HTR-8/SVneo (cell line): ENCODE data around the gene PSTK.

ENCODE experiments used
- DNase-seq: peaks from one replicate; pipeline ENCODE4 v3.0.0; 2011; ENCODE audit warnings: low spot score, mixed read lengths; ENCODE audit not compliant: insufficient read length
- FAIRE-seq: peaks from 2 replicates; lab custom pipeline; 2011; peaks lifted over from hg19 to GRCh38; lab: Jason Lieb, UNC

The PSTK gene

DNA sequence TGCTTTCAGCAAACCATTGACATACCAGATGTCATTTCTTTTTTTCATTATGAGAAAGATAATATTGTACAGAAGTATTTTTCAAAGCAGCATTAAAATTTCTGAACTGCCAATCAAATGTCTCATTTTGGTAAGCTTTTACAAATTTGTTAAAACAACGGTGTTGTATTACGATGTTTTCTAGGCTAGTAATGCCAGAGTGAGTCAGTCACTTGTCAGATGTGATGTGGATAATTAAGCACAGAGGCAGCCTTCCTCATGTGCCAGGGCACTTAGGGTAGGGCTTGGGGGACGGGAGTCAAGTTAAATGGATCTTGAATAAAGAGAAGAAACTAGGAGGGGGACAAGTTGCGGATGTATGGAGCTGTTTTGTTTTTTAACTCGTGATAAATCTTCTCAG, 10.1 kb downstream of the PSTK start:
- FAIRE-seq: no peak
- DNase-seq: no peak

DNA sequence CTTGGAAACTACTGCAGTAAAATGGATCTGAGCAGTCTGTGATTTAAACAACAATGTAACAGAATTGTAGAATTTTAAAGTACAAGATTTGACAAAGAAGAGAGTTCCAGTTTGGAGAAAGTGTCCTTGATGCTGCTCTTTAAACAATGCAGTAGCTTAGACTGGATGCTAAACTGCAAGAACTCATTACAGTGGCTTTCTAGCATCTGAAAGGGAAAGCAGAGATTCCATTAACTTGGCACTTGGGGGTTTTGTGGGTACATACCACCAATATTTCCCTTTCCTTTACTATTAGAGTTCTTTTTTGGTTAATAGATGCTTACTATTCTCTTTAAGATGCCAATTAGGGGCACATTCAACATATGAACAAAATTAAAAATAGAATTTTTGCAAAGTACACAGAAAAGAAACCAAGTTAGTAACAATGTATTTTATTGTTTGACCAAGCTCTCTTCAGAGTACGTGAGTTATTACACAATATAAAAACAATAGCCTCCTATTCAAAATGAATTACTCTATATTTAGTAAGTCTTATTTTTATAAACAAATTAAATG, 11.9 kb downstream of the PSTK start:
- no peak for FAIRE-seq
- no peak for DNase-seq

DNA sequence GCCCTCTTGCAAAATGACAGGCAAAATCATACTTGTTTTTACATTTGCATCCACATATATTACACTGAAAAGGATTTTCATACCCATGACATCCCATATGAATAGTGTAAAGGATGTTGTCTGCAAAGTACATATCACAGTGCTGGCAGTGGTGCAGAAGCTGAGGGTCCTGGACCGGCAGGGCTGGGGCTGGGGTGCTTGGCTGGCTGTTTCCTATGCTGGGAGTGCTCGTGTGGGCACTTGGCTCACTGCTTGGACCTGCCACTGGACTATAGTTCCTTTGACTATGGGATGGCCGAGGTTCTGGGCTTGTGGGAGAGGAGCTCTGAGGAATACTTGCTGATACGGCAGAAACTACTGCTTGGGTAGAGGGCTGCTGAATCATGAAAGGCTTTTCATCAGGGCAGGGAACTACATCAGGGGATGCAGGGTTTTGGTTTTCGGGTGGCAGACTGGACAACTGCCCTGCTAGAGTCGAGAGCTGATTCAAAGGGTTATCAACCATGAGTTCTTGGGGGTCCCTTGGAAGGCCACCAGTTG, 13.7 kb downstream of the PSTK start:
- FAIRE-seq: no peak

DNA sequence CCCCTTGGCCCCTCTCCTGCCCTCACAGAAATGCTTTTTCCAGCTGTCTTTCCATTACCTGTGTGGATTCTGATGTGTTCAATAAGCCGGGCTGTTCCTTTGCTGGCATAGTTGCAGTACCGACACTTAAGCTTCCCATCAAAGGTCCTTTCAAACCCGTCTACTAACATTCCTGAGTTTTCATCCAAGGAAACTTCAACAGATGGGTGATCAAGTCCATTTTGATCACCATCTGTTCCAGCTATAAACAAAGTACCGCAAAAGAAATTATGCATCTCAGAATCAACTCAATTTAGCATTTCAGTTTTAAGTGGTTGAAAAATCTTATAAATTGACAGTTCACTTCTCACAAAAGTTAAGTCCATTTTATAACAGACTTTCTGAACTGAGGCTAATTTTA, 15.7 kb downstream of the PSTK start:
- FAIRE-seq: no peak
- DNase-seq: no peak

More for the DNA sequence above, 13.7 kb downstream of the PSTK start:
- no peak for DNase-seq

DNA sequence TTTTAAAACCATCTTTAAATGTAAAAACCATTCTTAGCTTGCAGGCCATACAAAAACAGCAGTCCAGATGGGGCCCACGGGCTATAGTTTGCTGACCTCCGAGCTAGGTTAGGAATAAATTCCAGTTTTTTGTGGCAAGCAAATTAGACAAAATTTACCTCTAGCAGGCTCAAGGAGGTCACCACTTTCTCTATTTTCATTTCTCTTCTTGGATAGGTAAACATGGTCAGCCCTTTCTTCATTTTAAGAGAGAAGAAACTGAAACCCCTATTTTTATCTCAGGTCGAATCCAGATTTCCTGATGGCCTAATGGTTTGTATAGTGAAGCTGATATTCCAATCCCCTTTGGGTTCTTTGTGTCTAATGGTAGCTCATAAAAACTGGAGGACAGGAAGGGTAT, 17.7 kb downstream of the PSTK start:
- no peak for FAIRE-seq
- no peak for DNase-seq

DNA sequence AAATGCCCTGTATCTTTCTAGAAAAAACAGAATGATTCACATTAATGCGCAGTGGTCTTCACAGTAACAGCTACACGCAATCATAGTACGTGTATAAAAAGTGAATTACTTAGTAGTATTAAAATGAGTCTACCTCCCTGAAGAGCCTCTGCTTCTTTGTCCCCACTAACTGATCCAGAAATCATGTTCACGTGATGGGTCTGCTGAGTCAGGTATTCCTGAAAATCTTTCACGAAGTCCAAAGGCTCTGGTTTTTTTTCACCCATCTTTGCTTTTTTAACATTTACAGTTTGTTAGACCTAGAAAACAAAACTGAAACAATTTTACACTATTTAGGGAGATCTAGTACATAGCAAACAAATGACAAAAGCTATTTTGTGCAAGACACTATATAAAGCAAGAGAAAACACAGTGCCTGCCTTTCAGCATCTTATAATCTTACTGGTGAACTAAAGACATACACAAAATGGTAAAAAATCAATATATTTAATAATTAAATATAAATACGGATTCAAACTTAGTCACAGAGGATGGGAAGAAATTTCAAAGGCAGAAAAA, 18.2 kb downstream of the PSTK start:
- no peak for FAIRE-seq
- no peak for DNase-seq

DNA sequence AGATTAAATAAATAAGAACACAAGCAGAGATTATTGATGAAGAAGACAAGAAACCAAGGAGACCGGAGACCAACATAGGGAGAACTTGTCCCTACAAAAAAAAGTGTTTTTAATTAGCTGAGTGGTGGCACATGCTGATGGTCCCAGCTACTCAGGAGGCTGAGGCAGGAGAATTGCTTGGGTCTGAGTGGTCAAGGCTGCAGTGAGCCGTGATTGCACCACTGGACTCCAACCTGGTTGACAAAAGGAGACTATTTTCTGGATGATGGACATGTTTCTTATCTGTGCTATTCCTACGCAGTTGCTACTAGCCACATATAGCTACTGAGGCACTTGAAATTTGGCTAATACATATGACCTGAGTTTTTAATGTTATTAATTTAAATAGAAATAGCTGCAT, 18.7 kb downstream of the PSTK start:
- DNase-seq (no peak), FAIRE-seq (no peak)

DNA sequence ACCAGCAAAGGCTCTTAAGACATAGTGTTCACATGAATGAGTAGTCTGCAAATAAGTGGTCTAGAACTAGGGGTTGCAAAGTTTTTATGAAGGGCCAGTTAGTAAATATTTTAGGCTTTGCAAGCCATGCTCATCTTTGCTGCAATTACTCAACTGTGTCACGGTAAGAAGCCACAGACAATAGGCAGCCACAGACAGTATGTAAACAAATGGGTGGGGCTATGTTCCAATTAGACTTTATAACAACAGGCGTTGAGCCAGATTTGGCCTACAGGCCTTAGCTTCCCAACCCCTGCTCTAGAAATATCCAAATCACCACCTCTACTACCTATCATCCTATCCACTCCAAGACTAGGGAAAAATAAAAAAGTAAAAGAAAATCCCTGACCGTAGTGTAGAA, 19.1 kb downstream of the PSTK start:
- FAIRE-seq: no peak
- no peak for DNase-seq

DNA sequence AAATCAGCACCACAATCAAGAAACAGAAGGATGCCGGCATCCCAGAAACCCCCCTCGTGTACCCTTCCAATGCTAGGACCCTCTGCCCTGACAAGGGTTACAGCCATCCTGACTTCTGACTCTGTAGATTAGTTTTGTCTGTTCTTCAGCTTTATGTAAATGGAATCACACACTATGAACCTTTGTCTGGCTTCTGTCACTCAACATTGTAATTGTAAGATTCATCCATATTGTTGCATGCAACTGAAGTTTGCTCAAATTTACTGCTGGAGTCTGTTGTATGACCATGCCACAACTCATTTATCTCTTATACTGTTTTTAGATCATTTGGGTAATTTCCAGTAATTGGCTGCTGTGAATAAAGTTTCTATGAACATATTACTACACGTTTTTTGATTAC, 20.0 kb downstream of the PSTK start:
- no peak for FAIRE-seq
- no peak for DNase-seq

DNA sequence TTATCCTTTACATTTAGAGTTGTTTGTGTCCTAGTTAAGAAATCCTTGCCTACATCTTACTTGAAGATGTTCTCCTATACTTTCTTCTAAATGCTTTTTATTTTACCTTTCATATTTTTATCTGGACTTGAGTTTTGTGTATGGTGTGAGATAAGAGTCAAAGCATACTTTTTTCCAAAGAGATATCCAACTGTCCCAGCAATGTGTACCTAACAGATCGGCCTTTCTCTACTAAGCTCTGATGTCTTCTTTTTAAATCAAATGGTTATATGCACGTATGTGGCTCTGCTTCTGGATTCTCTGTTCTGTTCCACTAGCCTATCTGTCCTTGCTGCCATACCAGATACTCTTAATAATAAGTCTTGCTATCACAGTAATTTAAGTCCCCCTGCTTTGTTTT, 21.2 kb downstream of the PSTK start:
- no peak for DNase-seq
- FAIRE-seq: no peak

DNA sequence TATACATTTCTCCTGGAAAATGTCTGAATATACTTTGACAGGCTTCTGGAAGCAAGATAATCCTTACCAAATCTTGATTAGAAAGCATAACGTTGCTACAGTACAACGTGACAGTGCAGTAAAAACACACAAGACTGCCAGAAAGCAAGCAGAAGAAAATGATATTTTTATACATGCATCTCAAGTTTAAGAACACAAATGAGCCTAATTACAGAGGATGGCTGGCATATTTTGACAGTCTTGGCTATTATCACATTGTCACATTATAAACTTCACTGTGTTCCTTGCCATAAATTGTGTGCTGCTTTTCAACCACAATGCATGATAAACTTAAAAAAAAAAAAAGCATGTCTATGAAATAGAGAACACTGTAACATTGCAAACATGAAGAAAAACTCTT, 24.1 kb downstream of the PSTK start:
- DNase-seq (no peak), FAIRE-seq (no peak)

DNA sequence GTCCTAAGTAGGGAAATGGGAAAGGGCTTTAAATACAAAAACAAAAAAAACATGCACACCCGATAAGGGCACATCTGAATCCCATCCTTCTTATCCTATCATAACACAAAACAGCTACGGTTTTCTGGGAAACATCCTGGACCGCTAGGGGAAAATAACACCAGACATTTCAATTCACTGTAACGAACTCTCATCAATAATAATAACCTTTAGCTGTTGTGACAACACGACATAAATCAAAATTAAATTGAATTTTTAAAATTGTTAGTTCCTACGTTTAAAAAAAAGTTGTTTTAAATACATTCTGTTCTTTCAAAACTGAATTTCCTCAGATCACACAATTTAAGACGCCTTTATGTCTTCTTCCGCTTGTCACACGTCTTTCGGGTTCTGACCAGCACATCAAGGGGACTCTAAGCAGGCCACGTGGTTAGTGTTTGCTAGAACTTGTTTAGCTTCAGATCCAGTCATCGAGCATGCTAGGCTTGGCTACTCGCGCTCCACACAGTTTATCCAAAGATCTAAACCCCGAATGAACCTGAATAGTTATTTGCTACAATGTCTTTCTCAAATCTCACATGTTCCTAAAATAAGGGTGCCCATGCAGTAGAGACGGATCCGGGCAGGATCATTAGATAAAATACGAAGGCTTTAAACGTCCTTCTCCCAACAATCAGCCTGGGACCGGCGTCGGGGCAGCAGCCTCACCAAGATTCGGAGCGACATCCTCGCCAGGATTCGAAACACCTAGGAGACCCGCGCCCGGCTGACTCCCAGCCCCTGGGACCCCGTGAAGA, 27.6 kb downstream of the PSTK start:
- DNase-seq (no peak), FAIRE-seq (no peak)

DNA sequence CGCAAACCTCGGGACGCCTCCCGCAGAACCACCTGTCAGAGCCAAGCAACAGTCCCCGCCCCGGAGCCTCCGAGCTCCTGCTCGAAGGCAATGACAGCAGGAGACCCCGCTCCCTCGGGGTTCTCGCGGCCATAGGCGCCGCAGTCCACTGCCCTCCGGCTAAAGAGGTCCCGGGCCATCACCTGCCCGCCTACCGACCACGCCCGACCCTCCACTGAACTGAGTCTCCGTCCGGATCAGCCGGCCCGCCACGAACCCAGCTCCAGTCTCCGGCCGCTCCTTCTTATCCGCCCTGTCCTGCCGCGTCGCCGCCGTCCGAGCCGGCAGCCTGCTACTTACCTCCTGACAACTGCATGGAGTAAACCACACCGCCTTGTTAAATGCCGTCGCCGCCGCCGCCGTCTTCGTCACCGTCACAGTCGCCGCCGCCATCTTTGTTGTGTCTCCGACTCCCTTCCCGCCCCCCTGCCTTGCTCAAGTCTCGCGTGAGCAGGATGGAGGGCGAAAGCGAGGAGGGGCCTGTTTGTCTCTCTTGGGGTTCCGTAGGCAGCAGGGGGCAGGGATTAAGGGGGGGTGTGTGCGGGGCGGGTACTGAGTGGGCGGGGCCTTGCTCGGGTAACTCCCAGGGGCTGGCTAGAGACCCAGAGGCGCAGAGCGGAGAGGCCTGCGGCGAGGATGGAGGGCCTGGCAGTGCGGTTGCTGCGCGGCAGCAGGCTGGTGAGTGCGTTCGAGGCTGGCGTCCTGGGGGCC, 28.3 kb downstream of the PSTK start, which contains the start of the genes ACADSB and IKZF5:
TSS of gene ACADSB (plus strand) at position 652 of the 750 bp plus-strand sequence. CDS start at position 676, 24 bp downstream.
TSS of gene IKZF5 (minus strand) at position 441 of the 750 bp plus-strand sequence. CDS start 10,170 bp downstream, outside the sequence.
- peak; percentile 90 for DNase-seq
- peak; percentile 92 for FAIRE-seq

DNA sequence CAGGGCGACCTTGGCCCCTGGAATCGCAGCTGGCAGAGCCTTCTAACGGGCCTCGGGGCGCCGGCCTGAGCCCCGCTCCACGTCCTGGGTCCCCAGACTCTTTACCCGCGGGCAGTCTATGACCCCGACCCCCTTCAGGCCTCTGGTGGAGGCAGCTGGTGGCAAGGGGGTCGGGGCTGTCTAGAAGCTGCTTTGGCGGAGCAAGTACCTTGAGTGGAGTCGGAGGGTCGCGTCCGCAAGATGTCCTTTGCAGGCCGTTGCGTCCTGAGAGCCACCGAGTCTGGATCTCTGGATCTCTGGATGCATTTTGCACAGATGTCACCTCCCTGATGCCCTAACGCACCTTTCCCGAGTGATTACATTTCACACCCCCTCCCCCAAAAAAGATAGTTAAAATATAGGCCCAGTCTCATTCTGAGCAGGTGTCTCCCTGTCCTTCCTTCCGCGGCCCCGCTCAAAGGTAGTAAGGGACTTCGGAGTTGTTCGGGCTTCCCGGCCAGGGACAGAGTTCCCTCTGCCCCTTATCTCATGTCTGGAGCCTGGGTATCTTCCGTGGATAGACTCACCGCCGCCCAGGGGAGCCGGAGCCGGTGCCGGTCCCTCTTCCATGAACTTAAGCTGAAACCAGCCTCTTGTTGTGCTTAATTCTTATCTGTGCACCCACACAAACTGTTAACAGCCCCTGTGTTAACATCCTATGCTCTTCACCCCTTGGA, 29.1 kb downstream of the PSTK start:
- no peak for DNase-seq
- no peak for FAIRE-seq

DNA sequence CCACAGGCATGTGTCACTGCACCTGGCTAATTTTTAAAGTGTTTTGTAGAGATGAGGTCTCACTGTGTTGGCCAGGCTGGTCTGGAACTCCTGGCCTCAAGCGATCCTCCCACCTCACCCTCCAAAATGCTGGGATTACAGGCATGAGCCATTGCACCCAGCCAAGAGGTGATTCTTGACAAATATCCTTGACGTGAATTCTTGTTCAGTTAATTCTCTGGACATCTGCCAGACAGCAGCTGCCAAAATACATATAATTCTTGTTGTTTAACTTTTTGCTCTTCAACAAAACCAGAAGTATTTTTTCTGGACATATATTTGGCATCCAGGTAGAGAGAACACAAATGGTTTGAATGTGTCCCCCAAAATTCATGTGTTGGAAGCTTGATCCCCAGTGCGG, 31.8 kb downstream of the PSTK start:
- FAIRE-seq: no peak
- DNase-seq: no peak

DNA sequence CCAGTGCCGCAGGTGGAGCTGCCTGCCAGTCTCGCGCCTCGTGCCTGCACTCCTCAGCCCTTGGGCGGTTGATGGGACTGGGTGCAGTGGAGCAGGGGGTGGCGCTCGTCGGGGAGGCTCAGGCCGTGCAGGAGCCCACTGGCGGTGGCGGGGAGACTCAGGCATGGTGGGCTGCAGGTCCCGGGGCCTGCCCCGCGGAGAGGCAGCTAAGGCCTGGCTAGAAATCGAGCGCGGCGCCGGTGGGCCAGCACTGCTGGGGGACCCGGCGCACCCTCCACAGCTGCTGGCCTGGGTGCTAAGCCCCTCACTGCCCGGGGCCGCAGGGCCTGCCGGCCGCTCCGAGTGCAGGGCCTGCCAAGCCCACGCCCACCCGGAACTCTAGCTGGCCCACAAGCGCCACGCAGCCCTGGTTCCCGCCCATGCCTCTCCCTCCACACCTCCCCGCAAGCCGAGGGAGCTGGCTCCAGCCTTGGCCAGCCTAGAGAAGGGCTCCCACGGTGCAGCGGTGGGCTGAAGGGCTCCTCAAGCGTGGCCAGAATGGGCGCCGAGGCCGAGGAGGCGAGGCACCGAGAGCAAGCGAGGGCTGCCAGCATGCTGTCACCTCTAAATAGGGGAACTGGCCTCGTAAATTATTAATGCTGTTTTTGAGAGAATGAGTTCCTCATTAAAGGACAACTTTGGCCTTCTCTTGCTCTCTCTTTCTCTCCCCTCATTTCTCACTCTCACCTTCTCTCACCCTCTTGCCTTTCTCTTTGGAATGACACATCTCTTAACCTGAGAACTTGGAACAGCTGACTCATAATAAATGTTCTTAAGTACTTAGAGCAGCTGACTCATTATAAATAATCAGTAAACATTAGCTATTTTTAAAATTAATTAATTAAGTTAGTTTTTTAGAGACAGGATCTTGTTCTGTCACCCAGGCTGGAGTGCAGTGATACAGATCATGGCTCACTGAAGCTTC, 33.5 kb downstream of the PSTK start:
- DNase-seq (no peak), FAIRE-seq (no peak)

DNA sequence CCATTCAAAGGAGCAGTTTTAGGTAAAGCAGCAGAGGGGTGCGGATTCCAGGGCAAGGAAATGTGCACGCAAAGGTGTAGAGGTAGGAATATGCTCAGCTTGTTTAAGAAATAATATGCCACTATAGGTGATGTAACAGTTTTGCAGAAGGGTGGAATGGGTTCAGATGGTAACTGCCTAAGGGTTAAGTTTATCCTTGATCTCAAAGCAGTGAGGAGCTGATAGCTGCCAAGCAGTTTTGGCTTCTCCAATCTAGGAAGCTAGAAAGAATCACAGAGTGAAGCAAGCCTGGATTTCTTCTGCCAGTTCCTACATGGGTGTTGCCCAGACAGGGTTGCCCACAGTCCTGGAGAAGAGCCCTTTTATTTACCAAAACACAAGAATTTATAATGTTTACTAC, 34.6 kb downstream of the PSTK start:
- DNase-seq (no peak), FAIRE-seq (no peak)

DNA sequence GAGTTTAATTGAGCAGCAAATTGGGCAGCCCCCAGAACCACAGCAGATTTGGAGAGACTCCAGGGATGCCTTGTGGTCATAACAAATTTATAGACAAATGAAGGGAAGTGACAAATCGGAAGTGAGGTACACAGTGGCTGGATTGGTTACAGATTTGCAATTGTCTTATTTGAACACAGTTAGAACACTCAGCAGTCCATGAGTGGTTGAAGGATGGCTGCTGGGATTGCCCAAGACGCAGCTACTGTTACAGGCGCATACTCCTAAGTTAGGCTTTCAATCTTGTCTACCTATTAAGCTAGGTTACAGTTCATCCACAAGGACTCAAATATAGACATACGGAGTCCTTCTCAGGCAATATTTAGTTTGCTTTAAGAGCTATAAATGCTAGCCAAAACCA, 36.0 kb downstream of the PSTK start:
- DNase-seq (no peak), FAIRE-seq (no peak)
